ENCODE results near the gene UNC45A.

Gene UNC45A

GRCh38 chr15:90947577-90948357 lies 12.7 kb downstream of the UNC45A start:
- H3K9me3 ChIP-seq (ENCODE audit: control insufficient read depth, low read length): no peaks in the 10 kb centered on the region
- no peaks in the 10 kb centered on the region for H3K79me2 ChIP-seq
- H3K4me2 ChIP-seq (ENCODE audit: low read length): no peak overlapping the region
- H3K9ac ChIP-seq: no peak overlapping the region
- no peaks in the 10 kb centered on the region for H3K4me1 ChIP-seq
- no peak overlapping the region for H2AFZ ChIP-seq
- TF ChIP-seq CTCF (IDR thresholded peaks at IDR 0.05): no peak
- no peak overlapping the region for H3K27ac ChIP-seq
- no peak overlapping the region for H3K4me3 ChIP-seq (ENCODE audit: low read depth, low read length)
- no peaks in the 10 kb centered on the region for H3K27me3 ChIP-seq (ENCODE audit: control insufficient read depth, insufficient read depth, low read length)
- no peaks in the 10 kb centered on the region for H3K36me3 ChIP-seq (ENCODE audit: control insufficient read depth, insufficient read depth, low read length)

GRCh38 chr15:90948506-90948905 lies 13.4 kb downstream of the UNC45A start:
- H3K36me3 ChIP-seq (ENCODE audit: control insufficient read depth, insufficient read depth, low read length): no peaks in the 10 kb centered on the region
- no peaks in the 10 kb centered on the region for H3K9me3 ChIP-seq (ENCODE audit: control insufficient read depth, low read length)

GRCh38 chr15:90949979-90950675 lies 15.0 kb downstream of the UNC45A start:
- no peaks in the 10 kb centered on the region for H3K4me1 ChIP-seq
- no peak overlapping the region for H3K4me3 ChIP-seq (ENCODE audit: low read depth, low read length)
- no peak overlapping the region for H2AFZ ChIP-seq
- no peak overlapping the region for H3K9ac ChIP-seq
- no peaks in the 10 kb centered on the region for H3K36me3 ChIP-seq (ENCODE audit: control insufficient read depth, insufficient read depth, low read length)
- H3K27me3 ChIP-seq (ENCODE audit: control insufficient read depth, insufficient read depth, low read length): no peaks in the 10 kb centered on the region
- H3K4me2 ChIP-seq (ENCODE audit: low read length): no peak overlapping the region
- no peaks in the 10 kb centered on the region for H3K79me2 ChIP-seq
- no peaks in the 10 kb centered on the region for H3K9me3 ChIP-seq (ENCODE audit: control insufficient read depth, low read length)
- no peak for TF ChIP-seq CTCF (IDR thresholded peaks at IDR 0.05)
- H3K27ac ChIP-seq: no peak overlapping the region

More at GRCh38 chr15:90948506-90948905, 13.4 kb downstream of the UNC45A start:
- no peaks in the 10 kb centered on the region for H3K79me2 ChIP-seq
- H3K9ac ChIP-seq: no peak overlapping the region
- no peak overlapping the region for H3K4me2 ChIP-seq (ENCODE audit: low read length)
- no peaks in the 10 kb centered on the region for H3K4me1 ChIP-seq
- no peaks in the 10 kb centered on the region for H3K27me3 ChIP-seq (ENCODE audit: control insufficient read depth, insufficient read depth, low read length)
- no peak overlapping the region for H3K4me3 ChIP-seq (ENCODE audit: low read depth, low read length)
- H3K27ac ChIP-seq: no peak overlapping the region
- no peak overlapping the region for H2AFZ ChIP-seq
- TF ChIP-seq CTCF (IDR thresholded peaks at IDR 0.05): no peak

GRCh38 chr15:90950676-90951075 lies 15.6 kb downstream of the UNC45A start:
- H3K4me1 ChIP-seq: no peaks in the 10 kb centered on the region
- no peak overlapping the region for H3K9ac ChIP-seq
- H2AFZ ChIP-seq: no peak overlapping the region
- no peaks in the 10 kb centered on the region for H3K79me2 ChIP-seq
- no peaks in the 10 kb centered on the region for H3K27me3 ChIP-seq (ENCODE audit: control insufficient read depth, insufficient read depth, low read length)
- H3K4me2 ChIP-seq (ENCODE audit: low read length): no peak overlapping the region
- no peak overlapping the region for H3K4me3 ChIP-seq (ENCODE audit: low read depth, low read length)
- H3K9me3 ChIP-seq (ENCODE audit: control insufficient read depth, low read length): no peaks in the 10 kb centered on the region
- no peak for TF ChIP-seq CTCF (IDR thresholded peaks at IDR 0.05)
- H3K27ac ChIP-seq: no peak overlapping the region
- no peaks in the 10 kb centered on the region for H3K36me3 ChIP-seq (ENCODE audit: control insufficient read depth, insufficient read depth, low read length)
